K562 (cell line): ENCODE results near the gene NRP1. TPM values are rescaled to one million over a fixed set of nuclear protein-coding genes. Genes with fewer than 3 reads are reported as not detected.

Source experiments
- ATAC-seq: fragments of 200-7000 bp; cut with Tn5 transposase; 3 replicates; pipeline ENCODE4 v1.9.1; 2020; ENCODE audit warnings: moderate library complexity
- BruUV-seq: library from RNA; stranded (reverse); fragments of 400-500 nt; replicated peaks from 2 replicates; lab custom pipeline; 2021; lab: Mats Ljungman, UMichigan
- CTCF ChIA-PET: fragments of 300-600 bp; formaldehyde crosslinking; extraction: SDS; loops from one replicate; lab custom pipeline; 2021; ENCODE audit warnings: low intra/inter-chr PET ratio; lab: Yijun Ruan, JAX
- POLR2A ChIA-PET: fragments of 300-600, 350-650 bp; sonication (Branson Sonifier 250); formaldehyde crosslinking; extraction: SDS; loops from one replicate; lab custom pipeline; 2021; ENCODE audit warnings: antibody characterized with exemption, inconsistent platforms; lab: Yijun Ruan, JAX
- DNase-seq, 4 experiments: peaks; one replicate each; pipeline versions ENCODE4 v3.0.0 to v3.0.0-alpha.2; 2011 to 2018; ENCODE audit warnings: low spot score in 3 of 4, mixed read lengths in 3 of 4; ENCODE audit errors: extremely low read depth in 1 of 4
- FAIRE-seq: peaks from 2 replicates; lab custom pipeline; 2011; peaks lifted over from hg19 to GRCh38; lab: Jason Lieb, UNC
- H2AFZ ChIP-seq: 2 replicates; pipeline ENCODE4 v1.6.0; 2011; ENCODE audit warnings: low read depth, low read length, control low read depth, inconsistent platforms
- H3K27ac ChIP-seq: fragments of 200-600 bp; 3 replicates; pipeline ENCODE4 v1.8.0; 2011; ENCODE audit warnings: low read depth, mild to moderate bottlenecking, control low read depth, inconsistent platforms, low read length, moderate library complexity, mixed read lengths; ENCODE audit errors: extremely low read depth
- H3K27me3 ChIP-seq, 2 experiments: fragments of 300-600 bp in 1 of 2; 2 replicates in 1 of 2; 3 replicates in 1 of 2; pipeline versions ENCODE4 v1.6.0 to v1.8.0; 2011; ENCODE audit warnings: inconsistent platforms in 2 of 2, low read length in 2 of 2, mild to moderate bottlenecking in 1 of 2, mixed read lengths in 1 of 2, moderate library complexity in 1 of 2; ENCODE audit not compliant: control insufficient read depth in 2 of 2, insufficient read depth in 2 of 2
- H3K36me3 ChIP-seq: fragments of 300-600 bp; 3 replicates; pipeline ENCODE4 v1.8.0; 2011; ENCODE audit warnings: mild to moderate bottlenecking, low read length, inconsistent platforms; ENCODE audit not compliant: control insufficient read depth, insufficient read depth
- H3K4me1 ChIP-seq, 2 experiments: fragments of 200-600 bp in 1 of 2; replicated peaks in 1 of 2; 2 replicates in 1 of 2; 3 replicates in 1 of 2; pipeline versions ENCODE4 v1.5.1 to v1.8.0; 2011; ENCODE audit warnings: inconsistent platforms in 2 of 2, low read length in 2 of 2, mild to moderate bottlenecking in 1 of 2, mixed read lengths in 1 of 2, moderate library complexity in 1 of 2; ENCODE audit not compliant: control insufficient read depth in 2 of 2, insufficient read depth in 2 of 2
- H3K4me2 ChIP-seq: 2 replicates; pipeline ENCODE4 v1.6.1; 2011; ENCODE audit warnings: low read length, control low read depth, inconsistent platforms, mixed read lengths; ENCODE audit not compliant: insufficient read depth
- H3K4me3 ChIP-seq: fragments of 200-600 bp; sonication (generic), shearing (Covaris generic); 2 replicates; pipeline ENCODE4 v1.5.1; 2016; ENCODE audit warnings: control low read depth, inconsistent platforms
- H3K79me2 ChIP-seq: fragments of 200-600 bp; 3 replicates; pipeline ENCODE4 v1.8.0; 2011; ENCODE audit warnings: low read length, inconsistent platforms; ENCODE audit not compliant: control insufficient read depth, insufficient read depth
- H3K9ac ChIP-seq, 2 experiments: 2 replicates each; pipeline versions ENCODE4 v1.6.0 to v1.6.1; 2011; ENCODE audit warnings: low read depth in 2 of 2, low read length in 2 of 2, control low read depth in 1 of 2, inconsistent platforms in 1 of 2, mild to moderate bottlenecking in 1 of 2, mixed read lengths in 1 of 2; ENCODE audit not compliant: insufficient read depth in 1 of 2
- H3K9me1 ChIP-seq: one replicate; pipeline ENCODE4 v1.6.0; 2011; ENCODE audit warnings: inconsistent platforms, mild to moderate bottlenecking, low read length, moderate library complexity; ENCODE audit not compliant: control insufficient read depth, insufficient read depth
- H3K9me3 ChIP-seq: replicated peaks from 2 replicates; pipeline ENCODE4 v1.5.1; 2011; ENCODE audit warnings: low read depth, low read length, inconsistent platforms; ENCODE audit not compliant: control insufficient read depth, insufficient read depth
- H4K20me1 ChIP-seq: replicated peaks from 2 replicates; pipeline ENCODE4 v1.6.1; 2011; ENCODE audit warnings: low read length, inconsistent platforms, mixed read lengths; ENCODE audit not compliant: control insufficient read depth, insufficient read depth
- CHD1 ChIP-seq: fragments of 200-600 bp; sonication (generic); IDR thresholded peaks from one replicate; pipeline ENCODE4 v1.6.1; 2012; ENCODE audit warnings: mild to moderate bottlenecking, moderate library complexity, low read length, inconsistent platforms
- CLOCK ChIP-seq: fragments of 250-450 bp; sonication (Bioruptor Pico); IDR thresholded peaks from 2 replicates; pipeline ENCODE4 v1.4.0; 2020; ENCODE audit warnings: mild to moderate bottlenecking, moderate library complexity, borderline replicate concordance
- KDM1A ChIP-seq, 2 experiments: fragments of 450-650 bp; IDR thresholded peaks; 2 replicates each; pipeline ENCODE4 v1.6.1; 2016; ENCODE audit warnings: mild to moderate bottlenecking in 2 of 2
- MIER1 ChIP-seq: fragments of 450-650 bp; IDR thresholded peaks from 2 replicates; pipeline ENCODE4 v1.6.1; 2016; ENCODE audit warnings: antibody characterized with exemption, mild to moderate bottlenecking, low read depth
- MTF1 ChIP-seq: fragments of 250-450 bp; sonication (Bioruptor Pico); IDR thresholded peaks from 2 replicates; pipeline ENCODE4 v1.9.0; 2021; ENCODE audit warnings: moderate library complexity, mild to moderate bottlenecking, inconsistent platforms, borderline replicate concordance
- PURB ChIP-seq: sonication (generic); formaldehyde crosslinking; IDR thresholded peaks from 2 replicates; pipeline ENCODE4 v1.9.0; 2021; ENCODE audit warnings: low read depth, mild to moderate bottlenecking, missing genetic modification reagents
- ZBTB12 ChIP-seq: fragments of 250-450 bp; sonication (Bioruptor Pico); IDR thresholded peaks from 2 replicates; pipeline ENCODE4 v1.4.0; 2020
- ZNF384 ChIP-seq: IDR thresholded peaks from 2 replicates; pipeline ENCODE4 v1.6.1; 2012; ENCODE audit warnings: low read depth, low read length, improper control_type of control experiment
- ZNF561 ChIP-seq: fragments of 450-650 bp; formaldehyde crosslinking; conservative IDR thresholded peaks from 2 replicates; pipeline ENCODE4 v1.4.0; 2020; ENCODE audit warnings: mild to moderate bottlenecking, moderate library complexity
- WGBS: fragments of 100-300 bp; shearing (Covaris generic); methylation state at CpG from one replicate; pipeline ENCODE4 v1.1.6; 2016; ENCODE audit warnings: low coverage, mixed read lengths; ENCODE audit not compliant: insufficient coverage; ENCODE audit errors: missing lambda C conversion rate; 5-methylcytosine and 5-hydroxymethylcytosine counted together
- in situ Hi-C: fragments of 300-500 bp; cut with MboI; formaldehyde crosslinking; loops from 4 replicates; pipeline ENCODE4 v1.15.0; 2018; ENCODE audit warnings: inconsistent platforms, mixed read lengths
- intact Hi-C: fragments of 100-400 bp; cut with micrococcal nuclease; formaldehyde crosslinking; loops from 2 replicates; pipeline ENCODE4 v1.14.2; 2022
- polyA plus RNA-seq, 8 experiments: library from polyadenylated mRNA; depleted of rRNA in 4 of 8; stranded (reverse) in 5 of 8; unstranded in 3 of 8; fragments of >200 nt; fragmentation: Nextera tagmentation in 2 of 8; fragmentation: Illumina TruSeq in 1 of 8; extraction: Ambion mirVana in 2 of 8; extraction: Trizol in 1 of 8; gene quantifications; 2 replicates each; pipeline versions ENCODE4 v1.2.1 to v1.2.3, GENCODE V29; 2011 to 2014; ENCODE audit warnings: inconsistent platforms in 1 of 8, missing spikeins in 1 of 8
- total RNA-seq, 7 experiments: library from RNA; depleted of rRNA in 6 of 7; stranded (reverse); fragments of >200 nt in 6 of 7; fragmentation: Illumina TruSeq in 2 of 7; extraction: Trizol in 2 of 7; gene quantifications; 2 replicates each; pipeline versions ENCODE4 v1.2.1 to v1.2.3, GENCODE V29; 2011 to 2021; ENCODE audit warnings: low replicate concordance in 1 of 7
- TF ChIP-seq, protein P1 (sequence below): fragments of 250-450 bp; sonication (Bioruptor Pico); IDR thresholded peaks from 2 replicates; pipeline ENCODE4 v1.5.0; 2021

Gene NRP1
- total and polyA plus RNA-seq, 9 of the 15 experiments (the other 6 are each of a cell fraction or from before 2014, with no cell fraction given) = 0.01 to 0.38 (median 0.04) TPM; not detected in 5

DNA sequence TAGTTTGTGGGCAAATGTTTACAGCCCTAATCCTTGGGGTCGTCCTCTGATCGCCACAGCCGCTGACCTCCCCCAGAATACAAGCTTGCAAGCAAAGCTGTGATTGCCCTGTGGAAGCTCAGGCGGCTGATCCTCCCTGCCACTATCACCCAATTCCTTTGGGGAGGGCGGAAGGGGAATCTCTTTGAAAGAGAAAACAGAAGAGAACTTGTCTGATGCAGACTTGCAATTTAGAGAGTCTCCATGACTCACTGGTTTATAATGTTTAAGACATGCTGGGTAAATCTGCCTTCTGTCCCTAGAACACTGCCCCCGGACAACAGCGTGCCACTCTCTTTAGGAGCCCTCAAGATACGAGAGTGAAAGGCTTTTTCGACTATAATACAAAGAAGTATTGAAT lies 75.5 kb downstream of the NRP1 start (continued):
- TF ChIP-seq CLOCK (CRISPR knock-in tag) = no peak

- Histone ChIP-seq H4K20me1 (no peaks in the 10 kb centered on the region), H3K9me1 (no peaks in the 10 kb centered on the region), H3K9ac (no peak overlapping the region), H3K4me2 (no peak overlapping the region), H3K4me1 (no peaks in the 10 kb centered on the region), H3K27ac (no peak overlapping the region), H3K79me2 (no peaks in the 10 kb centered on the region), H3K9me3 (no peaks in the 10 kb centered on the region), H3K36me3 (no peaks in the 10 kb centered on the region), H3K4me3 (no peak overlapping the region), H2AFZ (no peak overlapping the region), H3K27me3 (peaks cover 0 to 4% of the 10 kb centered on the region in 2 experiments; a peak in 1 of 5 replicates)
- ChIA-PET POLR2A (interaction anchor here (1.0 kb wide), 1 partner anchor 19 kb away, joined by 3 read pairs; no protein-coding TSS in a partner anchor), CTCF (no interaction called here)
- intact Hi-C loops = no loop called here
- DNase-seq (no peak), FAIRE-seq (no peak), ATAC-seq (no peak)
- TF ChIP-seq ZNF561 (CRISPR knock-in tag) (no peak), PURB (no peak), MIER1 (no peak), ZNF384 (no peak), MTF1 (CRISPR knock-in tag) (no peak), ZBTB12 (CRISPR knock-in tag) (no peak), CHD1 (no peak), KDM1A (IDR thresholded peaks at IDR 0.05) (no peak)
- TF ChIP-seq, protein P1, sequence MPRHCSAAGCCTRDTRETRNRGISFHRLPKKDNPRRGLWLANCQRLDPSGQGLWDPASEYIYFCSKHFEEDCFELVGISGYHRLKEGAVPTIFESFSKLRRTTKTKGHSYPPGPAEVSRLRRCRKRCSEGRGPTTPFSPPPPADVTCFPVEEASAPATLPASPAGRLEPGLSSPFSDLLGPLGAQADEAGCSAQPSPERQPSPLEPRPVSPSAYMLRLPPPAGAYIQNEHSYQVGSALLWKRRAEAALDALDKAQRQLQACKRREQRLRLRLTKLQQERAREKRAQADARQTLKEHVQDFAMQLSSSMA (CRISPR knock-in tag) = no peak
- in situ Hi-C loops = no loop called here
- WGBS = 0% methylated on average over 9 of the region's 9 CpGs
- BruUV-seq = no TSS peak
These were observed 76.9 kb downstream of the NRP1 start for GRCh38 chr10:33257439-33258080.
